Measurements from ENCODE around the gene MPHOSPH8. TPM values are rescaled to one million over a fixed set of nuclear protein-coding genes. Genes with fewer than 3 reads are reported as not detected.
"Not testable (repeated sequence)": the region's sequence is repeated elsewhere in the genome, so short reads cannot be mapped to it uniquely, and the experiment has no call there.

MPHOSPH8 gene
- total and polyA plus RNA-seq, 4 donors: 8.4 to 14.2 (median 12.3) TPM

DNA sequence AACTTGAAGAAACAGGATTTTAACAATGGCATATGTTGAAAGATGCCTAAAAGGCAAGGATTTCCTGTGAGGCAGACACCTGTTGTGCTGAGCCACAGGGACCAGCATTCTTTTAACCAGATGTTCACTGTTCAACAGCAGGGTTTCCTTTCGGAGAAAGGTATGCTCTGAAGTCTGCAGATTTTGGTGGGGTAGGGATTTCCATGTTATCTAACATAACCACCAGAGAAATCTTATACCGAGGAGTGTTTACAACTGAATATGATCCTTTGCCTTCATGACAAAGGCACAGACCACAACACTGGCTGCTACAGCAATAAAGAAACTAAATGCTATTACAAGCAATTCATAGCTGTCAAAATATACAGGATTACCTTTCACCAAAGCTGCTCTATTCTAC is 48.1 kb downstream of the MPHOSPH8 start:
- 90% methylated on average over 2 of the region's 2 CpGs for WGBS
- TF ChIP-seq GABPA (IDR thresholded peaks at IDR 0.05 in 1 of 2, conservative IDR thresholded peaks at IDR 0.05 in 1 of 2) (no peak), FOXA1 (IDR thresholded peaks at IDR 0.05) (no peak)
- TF ChIP-seq, protein P1, sequence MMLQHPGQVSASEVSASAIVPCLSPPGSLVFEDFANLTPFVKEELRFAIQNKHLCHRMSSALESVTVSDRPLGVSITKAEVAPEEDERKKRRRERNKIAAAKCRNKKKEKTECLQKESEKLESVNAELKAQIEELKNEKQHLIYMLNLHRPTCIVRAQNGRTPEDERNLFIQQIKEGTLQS (IDR thresholded peaks at IDR 0.05): no peak
- no peaks in the 10 kb centered on the region for H3K27me3 ChIP-seq (ENCODE audit: control insufficient read depth in 4 of 4, insufficient read depth in 4 of 4, low read length in 3 of 4)
- H3K4me1 ChIP-seq (ENCODE audit: control insufficient read depth in 4 of 4, insufficient read depth in 4 of 4, low read length in 3 of 4): peaks cover 2 to 14% (median 8%) of the 10 kb centered on the region in 4 donors
- H3K9ac ChIP-seq (ENCODE audit: low read depth in 1 of 2, low read length in 2 of 2): no peak overlapping the region
- no peak overlapping the region for H3K4me3 ChIP-seq (ENCODE audit: low read depth in 1 of 3, low read length in 3 of 3)
- H3K9me3 ChIP-seq (ENCODE audit: control insufficient read depth in 4 of 4, low read length in 3 of 4): no peaks in the 10 kb centered on the region
- H3K27ac ChIP-seq (ENCODE audit: low read depth in 1 of 2, low read length in 2 of 2): no peak overlapping the region
- H3K36me3 ChIP-seq (ENCODE audit: control insufficient read depth in 4 of 4, insufficient read depth in 3 of 4, low read depth in 1 of 4, low read length in 3 of 4): peaks cover 0 to 7% (median under 1%) of the 10 kb centered on the region in 4 donors
- DNase-seq (ENCODE audit: low spot score): no peak

DNA sequence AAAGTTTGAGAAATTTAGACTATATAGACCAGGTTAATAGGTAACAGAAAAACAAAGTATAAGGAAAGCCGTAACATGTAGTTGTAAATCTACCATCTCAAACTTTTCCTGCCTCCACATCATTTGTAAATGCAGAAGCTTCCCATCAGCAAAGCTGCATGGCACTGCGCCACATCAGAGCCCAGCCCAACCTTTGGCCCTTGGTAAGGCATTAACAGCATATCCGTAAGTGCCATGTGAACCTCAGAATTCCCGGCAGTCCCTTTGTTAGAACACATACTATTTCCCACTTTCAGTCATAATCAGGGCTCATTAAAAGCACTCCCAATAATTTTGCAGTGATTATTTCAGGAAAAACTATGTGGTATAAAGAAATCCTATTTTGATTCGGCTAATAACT is 51.6 kb downstream of the MPHOSPH8 start:
- Histone ChIP-seq H3K4me1 (ENCODE audit: control insufficient read depth in 4 of 4, insufficient read depth in 4 of 4, low read length in 3 of 4) (peaks cover 2 to 14% (median 8%) of the 10 kb centered on the region in 4 donors), H3K9ac (ENCODE audit: low read depth in 1 of 2, low read length in 2 of 2) (no peak overlapping the region), H3K9me3 (ENCODE audit: control insufficient read depth in 4 of 4, low read length in 3 of 4) (no peaks in the 10 kb centered on the region), H3K27ac (ENCODE audit: low read depth in 1 of 2, low read length in 2 of 2) (peak overlapping the region; percentile 68 to 88), H3K4me3 (ENCODE audit: low read depth in 1 of 3, low read length in 3 of 3) (no peak overlapping the region), H3K27me3 (ENCODE audit: control insufficient read depth in 4 of 4, insufficient read depth in 4 of 4, low read length in 3 of 4) (no peaks in the 10 kb centered on the region), H3K36me3 (ENCODE audit: control insufficient read depth in 4 of 4, insufficient read depth in 3 of 4, low read depth in 1 of 4, low read length in 3 of 4) (peaks cover 0 to 4% (median 1%) of the 10 kb centered on the region in 4 donors)
- DNase-seq (ENCODE audit: low spot score): peak; percentile 53
- TF ChIP-seq YY1 (IDR thresholded peaks at IDR 0.05): peak; percentile 47
- peak; percentile 40 to 44 for TF ChIP-seq RXRA (IDR thresholded peaks at IDR 0.05)
- TF ChIP-seq HNF4G (IDR thresholded peaks at IDR 0.05): peak; percentile 70
- TF ChIP-seq FOXA2 (IDR thresholded peaks at IDR 0.05): peak; percentile 22
- TF ChIP-seq, protein P2, sequence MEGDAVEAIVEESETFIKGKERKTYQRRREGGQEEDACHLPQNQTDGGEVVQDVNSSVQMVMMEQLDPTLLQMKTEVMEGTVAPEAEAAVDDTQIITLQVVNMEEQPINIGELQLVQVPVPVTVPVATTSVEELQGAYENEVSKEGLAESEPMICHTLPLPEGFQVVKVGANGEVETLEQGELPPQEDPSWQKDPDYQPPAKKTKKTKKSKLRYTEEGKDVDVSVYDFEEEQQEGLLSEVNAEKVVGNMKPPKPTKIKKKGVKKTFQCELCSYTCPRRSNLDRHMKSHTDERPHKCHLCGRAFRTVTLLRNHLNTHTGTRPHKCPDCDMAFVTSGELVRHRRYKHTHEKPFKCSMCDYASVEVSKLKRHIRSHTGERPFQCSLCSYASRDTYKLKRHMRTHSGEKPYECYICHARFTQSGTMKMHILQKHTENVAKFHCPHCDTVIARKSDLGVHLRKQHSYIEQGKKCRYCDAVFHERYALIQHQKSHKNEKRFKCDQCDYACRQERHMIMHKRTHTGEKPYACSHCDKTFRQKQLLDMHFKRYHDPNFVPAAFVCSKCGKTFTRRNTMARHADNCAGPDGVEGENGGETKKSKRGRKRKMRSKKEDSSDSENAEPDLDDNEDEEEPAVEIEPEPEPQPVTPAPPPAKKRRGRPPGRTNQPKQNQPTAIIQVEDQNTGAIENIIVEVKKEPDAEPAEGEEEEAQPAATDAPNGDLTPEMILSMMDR (IDR thresholded peaks at IDR 0.05; ENCODE audit: low read depth, low read length, missing input control): no peak
- TF ChIP-seq NR2F2 (IDR thresholded peaks at IDR 0.05): peak; percentile 42
- no peak for TF ChIP-seq EGR1 (IDR thresholded peaks at IDR 0.05; ENCODE audit: low read depth in 2 of 2)
- peak; percentile 86 to 89 for TF ChIP-seq HNF4A (conservative IDR thresholded peaks at IDR 0.05)
- peak in 1 of 2 donors; percentile 46 for TF ChIP-seq RAD21 (IDR thresholded peaks at IDR 0.05)
- TF ChIP-seq SP1 (IDR thresholded peaks at IDR 0.05): peak; percentile 93
- WGBS: 28% methylated on average over 5 of the region's 5 CpGs

DNA sequence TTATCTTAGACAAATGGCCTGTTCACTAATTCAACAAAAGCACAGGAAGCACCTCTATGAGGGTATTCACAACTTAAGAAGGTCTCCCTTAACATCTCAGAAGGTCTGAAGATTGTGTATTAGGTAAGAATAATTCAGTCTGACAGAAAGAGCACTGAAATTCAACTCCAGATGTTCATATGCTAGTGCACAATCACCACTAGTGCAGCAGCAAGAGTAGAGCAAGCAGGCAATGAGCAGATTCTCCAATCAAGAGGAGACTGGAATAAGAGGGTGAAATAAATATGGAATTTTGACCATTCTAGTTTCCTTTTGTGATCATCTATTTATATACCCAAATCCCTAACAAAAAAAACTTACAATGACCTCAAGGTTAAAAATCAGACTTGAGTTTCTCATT is 52.0 kb downstream of the MPHOSPH8 start:
- Histone ChIP-seq H3K4me1 (ENCODE audit: control insufficient read depth in 4 of 4, insufficient read depth in 4 of 4, low read length in 3 of 4) (peaks cover 2 to 14% (median 8%) of the 10 kb centered on the region in 4 donors), H3K9me3 (ENCODE audit: control insufficient read depth in 4 of 4, low read length in 3 of 4) (no peaks in the 10 kb centered on the region), H3K4me3 (ENCODE audit: low read depth in 1 of 3, low read length in 3 of 3) (no peak overlapping the region), H3K27me3 (ENCODE audit: control insufficient read depth in 4 of 4, insufficient read depth in 4 of 4, low read length in 3 of 4) (no peaks in the 10 kb centered on the region), H3K36me3 (ENCODE audit: control insufficient read depth in 4 of 4, insufficient read depth in 3 of 4, low read depth in 1 of 4, low read length in 3 of 4) (peaks cover 0 to 4% (median 1%) of the 10 kb centered on the region in 4 donors), H3K9ac (ENCODE audit: low read depth in 1 of 2, low read length in 2 of 2) (no peak overlapping the region), H3K27ac (ENCODE audit: low read depth in 1 of 2, low read length in 2 of 2) (peak overlapping the region; percentile 68 to 88)
- peak; percentile 1 for TF ChIP-seq YY1 (IDR thresholded peaks at IDR 0.05)
- TF ChIP-seq NR2F2 (IDR thresholded peaks at IDR 0.05): peak; percentile 2
- TF ChIP-seq EGR1 (IDR thresholded peaks at IDR 0.05; ENCODE audit: low read depth in 2 of 2): no peak
- TF ChIP-seq, protein P3, sequence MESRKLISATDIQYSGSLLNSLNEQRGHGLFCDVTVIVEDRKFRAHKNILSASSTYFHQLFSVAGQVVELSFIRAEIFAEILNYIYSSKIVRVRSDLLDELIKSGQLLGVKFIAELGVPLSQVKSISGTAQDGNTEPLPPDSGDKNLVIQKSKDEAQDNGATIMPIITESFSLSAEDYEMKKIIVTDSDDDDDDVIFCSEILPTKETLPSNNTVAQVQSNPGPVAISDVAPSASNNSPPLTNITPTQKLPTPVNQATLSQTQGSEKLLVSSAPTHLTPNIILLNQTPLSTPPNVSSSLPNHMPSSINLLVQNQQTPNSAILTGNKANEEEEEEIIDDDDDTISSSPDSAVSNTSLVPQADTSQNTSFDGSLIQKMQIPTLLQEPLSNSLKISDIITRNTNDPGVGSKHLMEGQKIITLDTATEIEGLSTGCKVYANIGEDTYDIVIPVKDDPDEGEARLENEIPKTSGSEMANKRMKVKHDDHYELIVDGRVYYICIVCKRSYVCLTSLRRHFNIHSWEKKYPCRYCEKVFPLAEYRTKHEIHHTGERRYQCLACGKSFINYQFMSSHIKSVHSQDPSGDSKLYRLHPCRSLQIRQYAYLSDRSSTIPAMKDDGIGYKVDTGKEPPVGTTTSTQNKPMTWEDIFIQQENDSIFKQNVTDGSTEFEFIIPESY (IDR thresholded peaks at IDR 0.05): no peak
- TF ChIP-seq, protein P4, sequence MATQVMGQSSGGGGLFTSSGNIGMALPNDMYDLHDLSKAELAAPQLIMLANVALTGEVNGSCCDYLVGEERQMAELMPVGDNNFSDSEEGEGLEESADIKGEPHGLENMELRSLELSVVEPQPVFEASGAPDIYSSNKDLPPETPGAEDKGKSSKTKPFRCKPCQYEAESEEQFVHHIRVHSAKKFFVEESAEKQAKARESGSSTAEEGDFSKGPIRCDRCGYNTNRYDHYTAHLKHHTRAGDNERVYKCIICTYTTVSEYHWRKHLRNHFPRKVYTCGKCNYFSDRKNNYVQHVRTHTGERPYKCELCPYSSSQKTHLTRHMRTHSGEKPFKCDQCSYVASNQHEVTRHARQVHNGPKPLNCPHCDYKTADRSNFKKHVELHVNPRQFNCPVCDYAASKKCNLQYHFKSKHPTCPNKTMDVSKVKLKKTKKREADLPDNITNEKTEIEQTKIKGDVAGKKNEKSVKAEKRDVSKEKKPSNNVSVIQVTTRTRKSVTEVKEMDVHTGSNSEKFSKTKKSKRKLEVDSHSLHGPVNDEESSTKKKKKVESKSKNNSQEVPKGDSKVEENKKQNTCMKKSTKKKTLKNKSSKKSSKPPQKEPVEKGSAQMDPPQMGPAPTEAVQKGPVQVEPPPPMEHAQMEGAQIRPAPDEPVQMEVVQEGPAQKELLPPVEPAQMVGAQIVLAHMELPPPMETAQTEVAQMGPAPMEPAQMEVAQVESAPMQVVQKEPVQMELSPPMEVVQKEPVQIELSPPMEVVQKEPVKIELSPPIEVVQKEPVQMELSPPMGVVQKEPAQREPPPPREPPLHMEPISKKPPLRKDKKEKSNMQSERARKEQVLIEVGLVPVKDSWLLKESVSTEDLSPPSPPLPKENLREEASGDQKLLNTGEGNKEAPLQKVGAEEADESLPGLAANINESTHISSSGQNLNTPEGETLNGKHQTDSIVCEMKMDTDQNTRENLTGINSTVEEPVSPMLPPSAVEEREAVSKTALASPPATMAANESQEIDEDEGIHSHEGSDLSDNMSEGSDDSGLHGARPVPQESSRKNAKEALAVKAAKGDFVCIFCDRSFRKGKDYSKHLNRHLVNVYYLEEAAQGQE (IDR thresholded peaks at IDR 0.05): no peak
- no peak for DNase-seq (ENCODE audit: low spot score)

DNA sequence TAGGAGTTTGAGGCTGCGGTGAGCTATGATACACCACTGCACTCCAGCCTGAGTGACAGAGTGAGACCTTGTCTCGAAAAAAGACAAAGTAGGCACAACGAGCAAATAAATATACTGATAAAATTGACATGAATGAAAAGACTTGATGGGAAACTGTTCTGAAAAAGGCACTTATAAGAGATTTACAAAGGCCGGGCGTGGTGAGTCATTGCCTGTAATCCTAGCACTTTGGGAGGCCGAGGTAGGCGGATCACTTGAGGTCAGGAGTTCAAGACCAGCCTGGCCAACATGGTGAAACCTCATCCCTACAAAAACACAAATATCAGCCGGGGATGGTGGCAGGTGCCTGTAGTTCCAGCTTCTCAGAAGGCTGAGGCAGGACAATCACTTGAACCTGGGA is 58.0 kb downstream of the MPHOSPH8 start:
- not testable (repeated sequence) for H3K27me3 ChIP-seq (ENCODE audit: control insufficient read depth in 4 of 4, insufficient read depth in 4 of 4, low read length in 3 of 4); H3K36me3 ChIP-seq (ENCODE audit: control insufficient read depth in 4 of 4, insufficient read depth in 3 of 4, low read depth in 1 of 4, low read length in 3 of 4); H3K4me3 ChIP-seq (ENCODE audit: low read depth in 1 of 3, low read length in 3 of 3); DNase-seq (ENCODE audit: low spot score); H3K9ac ChIP-seq (ENCODE audit: low read depth in 1 of 2, low read length in 2 of 2); H3K27ac ChIP-seq (ENCODE audit: low read depth in 1 of 2, low read length in 2 of 2); H3K9me3 ChIP-seq (ENCODE audit: control insufficient read depth in 4 of 4, low read length in 3 of 4); H3K4me1 ChIP-seq (ENCODE audit: control insufficient read depth in 4 of 4, insufficient read depth in 4 of 4, low read length in 3 of 4)
- WGBS: 97% methylated on average over 8 of the region's 8 CpGs

Measured in liver (tissue), 9 donors.